COLO829 (cell line): ENCODE data around the gene RAB12.
"Not testable (repeated sequence)": the region's sequence is repeated elsewhere in the genome, so short reads cannot be mapped to it uniquely, and the experiment has no call there.

Source experiments
- DNase-seq: peaks from one replicate; pipeline ENCODE4 v3.0.0; 2012; ENCODE audit warnings: low spot score

RAB12 gene, protein sequence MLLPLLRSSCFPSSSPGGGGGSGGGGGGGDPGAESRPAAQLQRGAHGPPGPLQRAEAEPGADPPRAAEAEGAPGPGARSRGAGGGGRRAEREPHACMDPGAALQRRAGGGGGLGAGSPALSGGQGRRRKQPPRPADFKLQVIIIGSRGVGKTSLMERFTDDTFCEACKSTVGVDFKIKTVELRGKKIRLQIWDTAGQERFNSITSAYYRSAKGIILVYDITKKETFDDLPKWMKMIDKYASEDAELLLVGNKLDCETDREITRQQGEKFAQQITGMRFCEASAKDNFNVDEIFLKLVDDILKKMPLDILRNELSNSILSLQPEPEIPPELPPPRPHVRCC

GRCh38 chr18:8608795-8609658 is at the start of gene RAB12:
Gene RAB12 (plus strand): TSS chr18:8609437. CDS start chr18:8609440, 3 bp downstream.
- DNase-seq: peak; percentile 58

DNA sequence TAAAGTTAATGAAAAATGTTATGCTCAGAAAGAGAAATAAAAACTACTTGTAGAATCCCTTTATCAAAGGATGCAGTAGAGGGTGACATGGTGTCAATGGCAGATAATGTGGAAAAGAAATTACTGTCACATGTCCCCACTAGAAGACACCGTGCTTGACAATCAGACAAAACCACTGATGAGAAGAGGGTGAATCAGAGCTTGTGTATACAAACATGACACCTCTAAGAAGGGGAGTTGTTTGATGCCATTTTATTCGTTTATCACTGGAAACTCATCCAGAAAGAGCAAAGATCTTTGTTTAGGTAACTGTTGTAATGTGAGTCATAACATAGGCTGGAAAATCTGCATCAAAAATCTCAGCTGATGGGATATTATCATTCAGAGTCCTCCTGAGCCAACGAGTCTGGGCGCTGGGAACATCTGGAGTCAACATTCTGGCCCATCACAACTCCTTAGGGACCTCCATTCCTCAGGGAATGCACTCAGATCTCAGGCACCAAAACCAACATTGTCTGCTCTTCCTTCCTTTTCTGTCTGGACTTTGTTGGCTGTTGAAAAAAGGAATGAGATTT is 49.5 kb upstream of the RAB12 start:
- peak; percentile 17 for DNase-seq

- no peak for DNase-seq
Measured at GRCh38 chr18:8561123-8561910, 47.9 kb upstream of the RAB12 start.

DNA sequence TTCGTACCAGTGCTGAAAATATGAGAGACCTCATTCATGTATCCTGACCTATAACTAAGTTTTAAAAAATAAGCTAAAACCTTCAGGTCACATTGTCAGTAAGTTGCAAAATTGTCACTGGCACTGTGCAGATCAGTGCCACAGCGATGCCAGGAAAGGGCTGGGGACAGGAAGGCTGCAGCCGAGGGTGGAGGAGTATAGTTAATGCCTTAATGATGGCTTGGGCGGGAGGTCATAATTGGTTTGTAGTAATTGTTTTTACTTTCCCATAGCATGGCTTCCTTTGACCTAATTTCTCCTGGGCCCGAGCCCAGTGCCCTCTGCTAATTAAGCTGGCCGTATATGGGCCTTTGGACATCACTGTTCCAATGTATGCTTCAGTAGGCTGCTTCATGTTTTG is 47.2 kb upstream of the RAB12 start:
- no peak for DNase-seq

- DNase-seq: no peak
Measured at GRCh38 chr18:8562919-8563318, 46.3 kb upstream of the RAB12 start.

DNA sequence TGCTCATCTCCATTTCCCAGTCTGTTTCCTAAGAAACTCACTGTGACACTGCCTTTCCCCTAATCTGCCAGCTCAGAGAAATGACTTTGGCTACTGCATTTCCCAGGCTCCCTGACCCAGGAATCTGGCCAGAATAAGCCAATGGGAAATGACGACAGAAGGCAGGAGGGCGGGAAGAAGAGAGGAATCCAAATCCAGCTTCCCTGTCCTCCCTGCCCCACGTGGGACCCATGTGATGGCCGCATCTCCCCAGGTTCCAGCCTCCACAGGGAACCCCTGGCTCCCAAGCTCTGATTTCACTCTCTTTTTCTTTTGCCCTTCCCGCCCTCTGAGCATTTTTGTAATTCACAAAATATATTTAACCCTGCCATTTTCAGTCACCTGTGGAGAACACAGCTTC is 37.8 kb upstream of the RAB12 start:
- no peak for DNase-seq

GRCh38 chr18:8573766-8574165 is 35.5 kb upstream of the RAB12 start:
- DNase-seq: not testable (repeated sequence)

DNA sequence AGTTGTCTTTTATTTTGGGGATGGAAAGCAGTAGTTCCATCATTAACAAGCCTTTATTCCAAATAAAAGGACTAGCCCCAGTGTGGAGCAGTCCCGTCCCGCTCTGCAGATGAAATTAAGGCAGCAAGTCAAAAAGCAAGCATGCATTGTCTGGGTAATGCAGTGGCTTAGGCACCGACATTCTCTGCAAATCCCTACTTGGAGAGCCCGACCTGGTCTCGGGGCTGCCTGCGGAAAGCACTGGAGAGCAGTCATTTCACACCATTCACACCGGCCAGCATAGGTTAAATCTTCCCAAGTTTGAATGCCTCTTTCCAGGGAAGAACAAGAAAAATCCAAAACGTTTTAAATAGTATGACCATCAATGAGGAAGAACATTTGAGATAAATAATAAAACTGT is 24.4 kb upstream of the RAB12 start:
- DNase-seq: no peak

DNA sequence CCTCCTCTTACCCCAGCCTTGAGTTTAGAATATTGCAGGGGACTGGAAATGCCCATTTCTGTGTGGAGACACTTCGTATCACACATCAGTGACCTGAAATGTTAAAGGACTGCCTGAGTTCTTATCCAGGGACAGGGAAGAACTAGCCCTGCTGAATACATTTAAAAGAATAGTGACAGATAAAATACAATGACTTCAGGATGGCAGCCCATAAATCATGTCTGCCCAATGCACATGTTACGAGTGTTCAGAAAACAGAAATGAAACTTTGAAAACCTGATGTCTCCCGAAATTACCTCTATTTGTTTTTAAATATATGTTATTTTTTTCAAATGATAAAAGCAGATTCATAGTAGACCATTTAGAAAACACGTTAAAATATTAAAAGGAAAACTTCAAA is 22.3 kb upstream of the RAB12 start:
- no peak for DNase-seq

DNA sequence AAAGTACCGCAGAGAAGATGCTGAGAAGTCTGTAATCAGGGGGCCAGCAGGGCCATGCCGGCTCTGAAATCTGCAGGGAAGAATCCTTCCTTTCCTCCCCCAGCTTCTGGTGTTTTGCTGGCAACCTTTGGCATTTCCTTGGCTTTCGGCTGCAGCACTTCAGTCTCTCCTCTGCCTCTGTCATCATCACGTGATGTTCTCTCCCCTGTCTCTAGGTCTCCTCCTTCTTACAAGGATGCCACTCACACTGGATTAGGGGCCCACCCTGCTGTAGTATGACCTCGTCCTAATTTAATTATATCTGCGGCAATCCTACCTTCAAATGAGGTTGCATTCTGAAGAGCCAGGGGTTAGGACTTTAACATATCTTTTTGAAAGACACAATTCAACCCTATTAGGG is 13.8 kb upstream of the RAB12 start:
- DNase-seq: no peak

DNA sequence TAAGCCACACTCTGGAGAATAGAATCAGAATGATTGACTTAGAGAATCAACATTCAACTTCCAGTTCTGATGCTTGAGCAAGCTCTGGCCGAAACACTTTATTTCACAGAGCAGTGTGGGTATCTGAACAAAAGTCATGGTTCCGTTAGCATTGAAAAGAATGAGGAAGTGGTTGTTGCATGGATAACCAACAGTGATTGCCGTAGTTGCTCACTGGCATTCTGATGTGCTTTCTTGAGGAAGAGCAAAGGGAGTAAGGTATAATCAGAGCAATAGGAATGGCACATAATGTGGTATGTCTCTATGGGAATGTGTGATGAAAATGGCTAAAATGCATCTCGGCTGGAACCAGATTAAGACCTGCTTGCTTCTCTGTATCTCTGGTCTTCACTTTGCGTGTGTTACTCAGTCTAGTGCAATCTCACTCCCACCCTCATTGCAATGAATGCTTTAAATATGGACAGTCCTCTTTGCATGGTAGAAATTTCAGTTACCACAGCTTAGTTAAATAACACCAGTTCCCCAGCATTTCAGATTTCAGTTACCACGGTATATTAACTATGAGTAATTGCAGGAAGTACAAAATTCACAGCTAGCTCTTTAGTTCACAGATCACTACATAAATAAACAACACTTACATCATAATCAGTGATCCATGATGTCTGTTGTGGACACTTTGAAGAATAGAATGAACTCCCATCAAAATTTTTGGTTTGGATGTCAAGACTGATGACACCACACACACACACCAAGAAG is 7.8 kb upstream of the RAB12 start:
- no peak for DNase-seq

GRCh38 chr18:8602040-8602439 is 7.2 kb upstream of the RAB12 start:
- no peak for DNase-seq

DNA sequence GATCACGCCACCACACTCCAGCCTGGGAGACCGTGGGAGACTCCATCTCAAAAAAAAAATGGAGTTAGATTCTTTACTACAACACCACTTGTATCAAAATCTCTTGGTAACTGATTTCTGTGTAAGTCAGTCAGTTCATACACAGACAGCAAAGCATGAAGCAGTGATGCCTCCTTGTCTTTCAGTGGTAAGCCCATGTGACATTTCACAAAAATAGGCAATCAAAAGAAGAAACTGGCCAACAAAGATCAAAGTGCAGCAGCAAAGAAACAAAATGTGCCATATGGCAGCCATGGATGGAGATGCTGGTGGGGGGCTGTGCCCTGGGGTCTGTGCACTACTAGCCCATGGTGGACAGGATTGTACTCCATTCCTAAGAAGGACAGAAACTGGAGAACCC is 6.7 kb upstream of the RAB12 start:
- no peak for DNase-seq

- no peak for DNase-seq
Measured at GRCh38 chr18:8603663-8604520, 5.3 kb upstream of the RAB12 start.

DNA sequence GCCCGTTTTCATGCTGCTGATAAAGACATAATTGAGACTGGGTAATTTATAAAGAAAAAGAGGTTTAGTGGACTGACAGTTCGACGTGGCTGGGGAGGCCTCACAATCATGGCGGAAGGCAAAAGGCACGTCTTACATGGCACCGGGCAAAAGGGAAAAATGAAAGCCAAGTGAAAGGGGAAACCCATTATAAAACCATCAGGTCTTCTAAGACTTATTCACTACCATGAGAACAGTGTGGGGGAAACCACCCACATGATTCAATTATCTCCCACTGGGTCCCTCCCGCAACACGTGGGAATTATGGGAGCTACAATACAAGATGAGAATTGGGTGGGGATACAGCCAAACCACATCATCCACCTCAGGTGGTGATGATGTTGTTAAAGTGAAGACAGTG is 3.3 kb upstream of the RAB12 start:
- DNase-seq: no peak

GRCh38 chr18:8607776-8608742 is 1.2 kb upstream of the RAB12 start:
- no peak for DNase-seq

DNA sequence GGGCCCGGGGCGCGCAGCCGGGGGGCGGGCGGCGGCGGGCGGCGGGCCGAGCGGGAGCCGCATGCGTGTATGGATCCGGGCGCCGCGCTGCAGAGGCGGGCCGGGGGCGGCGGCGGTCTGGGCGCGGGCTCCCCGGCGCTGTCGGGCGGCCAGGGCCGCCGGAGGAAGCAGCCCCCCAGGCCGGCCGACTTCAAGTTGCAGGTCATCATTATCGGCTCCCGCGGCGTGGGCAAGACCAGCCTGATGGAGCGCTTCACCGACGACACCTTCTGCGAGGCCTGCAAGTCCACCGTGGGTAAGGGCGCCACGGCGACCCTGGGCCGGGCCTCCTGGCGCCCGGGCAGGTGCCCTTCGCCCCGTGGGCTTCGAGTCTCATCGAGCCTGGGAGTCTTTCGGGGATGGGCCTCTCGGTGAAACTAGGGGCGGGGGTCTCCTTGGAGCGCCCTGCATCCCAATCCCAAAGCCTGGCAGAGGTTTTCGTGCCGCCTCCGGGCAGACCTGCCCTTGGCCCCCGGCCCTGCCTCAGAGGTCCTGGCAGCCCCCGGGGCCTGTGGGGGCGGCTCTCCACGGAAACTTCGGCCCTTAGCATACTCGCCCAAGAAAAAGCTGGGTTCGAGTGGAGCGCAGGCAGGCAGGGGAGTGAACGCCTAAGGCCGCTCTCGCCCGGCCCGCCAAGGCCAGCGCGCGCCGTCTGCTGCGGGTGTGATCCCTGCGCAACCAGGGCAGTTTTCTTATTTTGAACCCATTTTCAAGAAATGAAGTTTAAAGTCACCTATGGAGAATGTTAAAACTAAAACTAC is 622 bp downstream of the RAB12 start:
- no peak for DNase-seq

DNA sequence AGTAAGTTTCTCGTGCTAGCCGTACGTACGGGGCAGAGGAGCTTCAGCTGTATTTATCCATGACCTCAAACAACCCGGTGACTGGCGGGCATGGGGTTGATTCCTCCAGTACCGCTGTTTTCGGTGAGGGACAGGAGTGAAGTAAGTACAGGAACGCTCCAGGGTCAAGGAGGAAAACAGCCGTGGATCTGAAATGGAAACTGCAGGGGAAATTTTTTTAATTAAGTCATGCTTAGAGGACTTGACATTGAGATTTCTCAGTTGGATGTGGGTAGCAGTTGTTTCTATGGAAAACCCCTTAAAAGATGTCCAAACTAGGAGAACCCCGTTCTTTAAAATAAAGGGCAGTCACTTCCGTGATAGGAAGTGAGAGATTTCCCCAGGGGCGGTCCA is 1.2 kb downstream of the RAB12 start:
- no peak for DNase-seq
